ENCODE measurements around the gene TRIM23.

The TRIM23 gene

DNA sequence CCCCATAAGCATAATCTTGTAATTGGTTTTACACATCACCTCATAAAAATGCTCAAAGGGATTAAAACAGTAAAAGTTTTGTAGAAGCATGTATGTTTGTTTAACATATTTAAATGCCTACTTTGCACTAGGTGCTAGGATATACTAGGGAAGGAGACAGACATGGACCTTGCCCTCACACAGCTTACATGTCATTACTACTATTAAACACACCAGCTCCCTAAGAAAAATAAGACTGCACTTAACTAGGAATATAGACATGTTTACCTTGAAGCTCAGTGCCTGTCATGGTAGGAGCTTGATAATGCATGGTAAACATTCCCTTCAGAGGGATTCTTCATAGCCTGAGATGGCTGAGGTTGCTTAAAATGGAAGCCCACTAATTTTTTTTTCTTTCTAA lies 6.8 kb upstream of the TRIM23 start:
- TF ChIP-seq FOXM1 (IDR thresholded peaks at IDR 0.05; ENCODE audit: borderline replicate concordance, low read depth) (no peak), CREB1 (IDR thresholded peaks at IDR 0.05; ENCODE audit: low read depth) (no peak), TCF12 (IDR thresholded peaks at IDR 0.05; ENCODE audit: low read depth) (no peak), RAD21 (IDR thresholded peaks at IDR 0.05; ENCODE audit: low read depth) (no peak), YY1 (IDR thresholded peaks at IDR 0.05; ENCODE audit: low read depth) (no peak), EP300 (IDR thresholded peaks at IDR 0.05; ENCODE audit: borderline replicate concordance) (no peak), NFIC (IDR thresholded peaks at IDR 0.05) (no peak), TEAD4 (IDR thresholded peaks at IDR 0.05) (no peak), TAF1 (IDR thresholded peaks at IDR 0.05; ENCODE audit: low read depth) (no peak), CEBPB (IDR thresholded peaks at IDR 0.05) (no peak)
- TF ChIP-seq, protein P1, sequence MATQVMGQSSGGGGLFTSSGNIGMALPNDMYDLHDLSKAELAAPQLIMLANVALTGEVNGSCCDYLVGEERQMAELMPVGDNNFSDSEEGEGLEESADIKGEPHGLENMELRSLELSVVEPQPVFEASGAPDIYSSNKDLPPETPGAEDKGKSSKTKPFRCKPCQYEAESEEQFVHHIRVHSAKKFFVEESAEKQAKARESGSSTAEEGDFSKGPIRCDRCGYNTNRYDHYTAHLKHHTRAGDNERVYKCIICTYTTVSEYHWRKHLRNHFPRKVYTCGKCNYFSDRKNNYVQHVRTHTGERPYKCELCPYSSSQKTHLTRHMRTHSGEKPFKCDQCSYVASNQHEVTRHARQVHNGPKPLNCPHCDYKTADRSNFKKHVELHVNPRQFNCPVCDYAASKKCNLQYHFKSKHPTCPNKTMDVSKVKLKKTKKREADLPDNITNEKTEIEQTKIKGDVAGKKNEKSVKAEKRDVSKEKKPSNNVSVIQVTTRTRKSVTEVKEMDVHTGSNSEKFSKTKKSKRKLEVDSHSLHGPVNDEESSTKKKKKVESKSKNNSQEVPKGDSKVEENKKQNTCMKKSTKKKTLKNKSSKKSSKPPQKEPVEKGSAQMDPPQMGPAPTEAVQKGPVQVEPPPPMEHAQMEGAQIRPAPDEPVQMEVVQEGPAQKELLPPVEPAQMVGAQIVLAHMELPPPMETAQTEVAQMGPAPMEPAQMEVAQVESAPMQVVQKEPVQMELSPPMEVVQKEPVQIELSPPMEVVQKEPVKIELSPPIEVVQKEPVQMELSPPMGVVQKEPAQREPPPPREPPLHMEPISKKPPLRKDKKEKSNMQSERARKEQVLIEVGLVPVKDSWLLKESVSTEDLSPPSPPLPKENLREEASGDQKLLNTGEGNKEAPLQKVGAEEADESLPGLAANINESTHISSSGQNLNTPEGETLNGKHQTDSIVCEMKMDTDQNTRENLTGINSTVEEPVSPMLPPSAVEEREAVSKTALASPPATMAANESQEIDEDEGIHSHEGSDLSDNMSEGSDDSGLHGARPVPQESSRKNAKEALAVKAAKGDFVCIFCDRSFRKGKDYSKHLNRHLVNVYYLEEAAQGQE (IDR thresholded peaks at IDR 0.05; ENCODE audit: low read depth) = no peak
- TF ChIP-seq, protein P2, sequence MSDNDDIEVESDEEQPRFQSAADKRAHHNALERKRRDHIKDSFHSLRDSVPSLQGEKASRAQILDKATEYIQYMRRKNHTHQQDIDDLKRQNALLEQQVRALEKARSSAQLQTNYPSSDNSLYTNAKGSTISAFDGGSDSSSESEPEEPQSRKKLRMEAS (IDR thresholded peaks at IDR 0.05) = no peak
- TF ChIP-seq, protein P3, sequence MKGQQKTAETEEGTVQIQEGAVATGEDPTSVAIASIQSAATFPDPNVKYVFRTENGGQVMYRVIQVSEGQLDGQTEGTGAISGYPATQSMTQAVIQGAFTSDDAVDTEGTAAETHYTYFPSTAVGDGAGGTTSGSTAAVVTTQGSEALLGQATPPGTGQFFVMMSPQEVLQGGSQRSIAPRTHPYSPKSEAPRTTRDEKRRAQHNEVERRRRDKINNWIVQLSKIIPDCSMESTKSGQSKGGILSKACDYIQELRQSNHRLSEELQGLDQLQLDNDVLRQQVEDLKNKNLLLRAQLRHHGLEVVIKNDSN (IDR thresholded peaks at IDR 0.05) = no peak

DNA sequence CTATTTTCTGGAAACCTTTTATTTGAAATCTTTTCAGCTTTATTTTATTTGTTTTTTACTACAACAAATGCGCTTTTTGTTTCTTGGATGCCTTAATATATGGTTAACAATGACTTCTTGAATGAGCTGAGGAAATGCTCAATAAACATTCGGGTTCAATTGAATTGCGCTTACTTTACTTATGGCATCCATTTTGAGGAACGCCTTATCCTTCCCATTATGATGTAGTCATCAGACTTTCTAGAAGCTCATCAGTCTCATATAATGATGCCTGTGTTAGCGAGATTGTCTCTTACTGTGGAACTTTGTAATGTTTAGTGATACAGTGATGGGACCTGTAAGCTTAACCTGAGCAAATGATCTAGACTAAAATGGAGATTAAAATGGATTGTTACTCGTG lies 1.6 kb upstream of the TRIM23 start:
- TF ChIP-seq TAF1 (IDR thresholded peaks at IDR 0.05; ENCODE audit: low read depth) (no peak), CEBPB (IDR thresholded peaks at IDR 0.05) (no peak), YY1 (IDR thresholded peaks at IDR 0.05; ENCODE audit: low read depth) (no peak), NFIC (IDR thresholded peaks at IDR 0.05) (no peak), TEAD4 (IDR thresholded peaks at IDR 0.05) (no peak), EGR1 (IDR thresholded peaks at IDR 0.05) (no peak), TCF12 (IDR thresholded peaks at IDR 0.05; ENCODE audit: low read depth) (no peak), FOXM1 (IDR thresholded peaks at IDR 0.05; ENCODE audit: borderline replicate concordance, low read depth) (no peak), EP300 (IDR thresholded peaks at IDR 0.05; ENCODE audit: borderline replicate concordance) (no peak), CREB1 (IDR thresholded peaks at IDR 0.05; ENCODE audit: low read depth) (no peak), ZBTB7A (IDR thresholded peaks at IDR 0.05; ENCODE audit: low read depth) (no peak), RAD21 (IDR thresholded peaks at IDR 0.05; ENCODE audit: low read depth) (no peak)
- TF ChIP-seq, protein P3 (IDR thresholded peaks at IDR 0.05) = no peak
- TF ChIP-seq, protein P2 (IDR thresholded peaks at IDR 0.05) = no peak
- TF ChIP-seq, protein P1 (IDR thresholded peaks at IDR 0.05; ENCODE audit: low read depth) = no peak

DNA sequence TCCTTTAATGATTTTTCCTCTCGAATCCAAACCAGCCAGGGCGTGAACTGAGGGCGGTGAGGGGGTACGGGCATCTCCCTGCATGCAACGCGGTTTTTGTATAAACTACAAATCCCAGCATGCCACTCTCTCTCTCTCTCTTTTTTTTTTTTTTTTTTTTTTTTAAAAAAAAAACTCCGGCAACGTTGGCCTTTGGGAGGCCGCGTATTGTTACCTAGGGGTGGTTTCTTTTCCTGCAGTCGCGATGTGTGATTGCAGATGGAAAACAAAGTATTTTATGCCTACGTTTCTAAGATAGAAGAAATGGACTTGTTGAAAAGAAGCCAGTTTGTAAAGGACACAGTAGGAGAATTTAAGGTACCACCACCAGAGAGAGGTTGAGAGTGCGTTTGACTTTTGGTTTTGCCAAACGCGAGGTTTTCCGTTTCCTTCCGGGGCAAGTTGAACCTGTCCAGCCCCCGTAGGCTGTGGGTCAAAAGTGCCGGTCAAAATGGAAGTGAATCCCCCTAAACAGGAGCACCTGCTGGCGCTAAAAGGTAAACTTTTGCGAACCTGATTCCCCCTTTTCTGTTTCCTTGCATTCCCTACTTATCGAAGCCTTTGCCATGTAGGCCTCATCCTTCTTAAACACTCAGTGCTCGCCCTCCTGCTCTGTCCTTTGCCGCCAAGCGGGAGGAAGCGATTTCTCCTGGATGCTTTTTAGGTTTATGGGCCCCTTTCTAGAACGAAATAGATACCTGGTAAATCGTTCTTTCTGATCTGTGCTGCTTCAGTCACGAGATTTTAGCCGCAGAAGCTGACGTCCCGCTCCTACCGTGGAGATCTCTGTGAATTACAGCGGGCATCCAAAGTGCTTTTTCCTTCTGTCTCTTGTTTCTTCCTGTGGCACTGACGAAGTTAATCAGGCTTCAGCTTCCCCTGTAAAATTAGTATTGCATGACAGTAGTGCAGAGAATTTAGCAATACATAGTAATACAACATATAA lies 730 bp upstream of the TRIM23 start, which contains the start of the genes SHLD3 and TRAPPC13:
SHLD3 (plus strand) TSS at position 457 of the 985 bp plus-strand sequence. CDS start 4,561 bp downstream, outside the sequence.
TRAPPC13 (plus strand) TSS at position 457 of the 985 bp plus-strand sequence; CDS start at position 491, 34 bp downstream.
- TF ChIP-seq RAD21 (IDR thresholded peaks at IDR 0.05; ENCODE audit: low read depth) (no peak), EP300 (IDR thresholded peaks at IDR 0.05; ENCODE audit: borderline replicate concordance) (no peak), ZBTB7A (IDR thresholded peaks at IDR 0.05; ENCODE audit: low read depth) (no peak), TAF1 (IDR thresholded peaks at IDR 0.05; ENCODE audit: low read depth) (peak; percentile 69), TCF12 (IDR thresholded peaks at IDR 0.05; ENCODE audit: low read depth) (no peak), CREB1 (IDR thresholded peaks at IDR 0.05; ENCODE audit: low read depth) (no peak), NFIC (IDR thresholded peaks at IDR 0.05) (no peak), FOXM1 (IDR thresholded peaks at IDR 0.05; ENCODE audit: borderline replicate concordance, low read depth) (peak; percentile 13; the same call in 1 of the 2 replicates), CEBPB (IDR thresholded peaks at IDR 0.05) (peak; percentile 1; the same call in 1 of the 2 replicates), TEAD4 (IDR thresholded peaks at IDR 0.05) (0 out of 2 replicates have a peak, but pooled peaks have one; percentile 9), YY1 (IDR thresholded peaks at IDR 0.05; ENCODE audit: low read depth) (peak; percentile 86), EGR1 (IDR thresholded peaks at IDR 0.05) (no peak)
- TF ChIP-seq, protein P2 (IDR thresholded peaks at IDR 0.05) = peak; percentile 46
- TF ChIP-seq, protein P1 (IDR thresholded peaks at IDR 0.05; ENCODE audit: low read depth) = no peak
- TF ChIP-seq, protein P3 (IDR thresholded peaks at IDR 0.05) = no peak

All from Ishikawa (cell line).